Kidney (tissue), 14 donors: ENCODE results near the gene HIPK2. TPM values are rescaled to one million over a fixed set of nuclear protein-coding genes. Genes with fewer than 3 reads are reported as not detected.

Experiments
- DNase-seq, 5 donors: peaks; one replicate each; pipeline ENCODE4 v3.0.0-alpha.2; 2013 to 2020
- FAIRE-seq: peaks from 2 replicates; lab custom pipeline; 2012; peaks lifted over from hg19 to GRCh38; lab: Jason Lieb, UNC
- H3K27ac ChIP-seq, 2 donors: one replicate each; pipeline ENCODE4 v1.7.0; 2013; ENCODE audit warnings: low read depth in 2 of 2, low read length in 2 of 2, inconsistent platforms in 1 of 2
- H3K27me3 ChIP-seq: one replicate; pipeline ENCODE4 v1.7.1; 2013; ENCODE audit warnings: low read length, inconsistent platforms; ENCODE audit not compliant: control insufficient read depth, insufficient read depth
- H3K36me3 ChIP-seq, 3 donors: one replicate each; pipeline versions ENCODE4 v1.7.0 to v1.7.1; 2013; ENCODE audit warnings: low read length in 3 of 3, control low read depth in 1 of 3, inconsistent platforms in 1 of 3; ENCODE audit not compliant: insufficient read depth in 3 of 3, control insufficient read depth in 2 of 3
- H3K4me1 ChIP-seq, 3 donors: one replicate each; pipeline versions ENCODE4 v1.7.0 to v1.7.1; 2013; ENCODE audit warnings: low read length in 3 of 3, inconsistent platforms in 1 of 3, low read depth in 1 of 3; ENCODE audit not compliant: control insufficient read depth in 2 of 3, insufficient read depth in 2 of 3
- H3K4me3 ChIP-seq, 3 donors: one replicate each; pipeline versions ENCODE4 v1.7.0 to v1.8.1; 2013; ENCODE audit warnings: low read length in 3 of 3, control low read depth in 1 of 3, inconsistent platforms in 1 of 3
- H3K9ac ChIP-seq, 3 donors: one replicate each; pipeline versions ENCODE4 v1.7.0 to v1.7.1; 2013; ENCODE audit warnings: low read length in 3 of 3, control low read depth in 1 of 3, inconsistent platforms in 1 of 3
- H3K9me3 ChIP-seq, 3 donors: one replicate each; pipeline versions ENCODE4 v1.7.0 to v1.7.1; 2013; ENCODE audit warnings: low read length in 3 of 3, control low read depth in 1 of 3, inconsistent platforms in 1 of 3; ENCODE audit not compliant: control insufficient read depth in 2 of 3, insufficient read depth in 1 of 3
- CTCF ChIP-seq: IDR thresholded peaks from 3 replicates; pipeline ENCODE4 v1.5.1; 2012; ENCODE audit warnings: mild to moderate bottlenecking, moderate library complexity, borderline replicate concordance; ENCODE audit not compliant: insufficient read depth; ENCODE audit errors: extremely low read depth
- intact Hi-C: fragments of 100-400 bp; cut with DNase I; formaldehyde crosslinking; loops from one replicate; pipeline ENCODE4 v1.11.1; 2022
- polyA plus RNA-seq: library from polyadenylated mRNA; stranded (reverse); fragments of 350-450 nt; fragmentation: Illumina TruSeq; extraction: RNeasy Lipid Tissue Mini Kit (QIAGEN cat#74804); gene quantifications from one replicate; pipeline ENCODE4 v1.2.3, GENCODE V29; 2014; ENCODE audit warnings: low read depth, low replicate concordance; ENCODE audit not compliant: insufficient read depth
- total RNA-seq: library from RNA; stranded (reverse); fragmentation: NEBNext Ultra II Directional; extraction: Animal tissue kit (Norgen Biotek cat#: 25700); gene quantifications from one replicate; pipeline ENCODE4 v1.2.1, GENCODE V29; 2021
- donor health status: control.
- donor health status: control.
- donor health status: control.
- donor health status: control.
- donor health status: control.
- donor health status: DM: yes; HTN: yes; CAD: no.
- donor health status: Normal renal cell carcinoma (clear cell type).

HIPK2 gene
- total and polyA plus RNA-seq, 2 donors from 2014 or later = 9.6 to 153 TPM

GRCh38 chr7:139669106-139670061 is 108.4 kb downstream of the HIPK2 start:
- Histone ChIP-seq H3K36me3 (no peaks in the 10 kb centered on the region), H3K9ac (no peak overlapping the region), H3K27ac (peak overlapping the region in 1 of 2 donors; percentile 53), H3K9me3 (no peaks in the 10 kb centered on the region), H3K27me3 (no peaks in the 10 kb centered on the region), H3K4me1 (peaks cover 0 to 21% (median 6%) of the 10 kb centered on the region in 3 donors), H3K4me3 (no peak overlapping the region)
- FAIRE-seq (no peak), DNase-seq (no peak)
- no peak for TF ChIP-seq CTCF
- intact Hi-C loops = no loop called here

DNA sequence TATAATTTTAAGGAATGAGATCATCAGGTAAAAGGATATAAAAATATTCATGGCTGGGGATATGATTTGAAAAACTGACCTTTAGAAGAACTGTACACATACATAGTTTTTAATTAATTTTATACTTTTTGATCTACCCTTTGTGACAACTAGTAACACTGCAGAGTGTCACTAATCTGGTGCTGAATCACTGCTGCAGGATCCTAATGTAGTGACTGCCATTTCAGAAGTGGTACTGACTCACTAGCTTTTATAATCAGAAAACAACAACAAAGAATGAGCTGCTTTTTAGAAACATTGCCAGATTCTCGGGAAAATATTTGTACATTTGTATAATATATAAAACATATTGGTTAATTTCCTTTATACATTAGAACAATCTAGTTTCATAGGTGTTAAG is 110.4 kb downstream of the HIPK2 start:
- Histone ChIP-seq H3K9ac (no peak overlapping the region), H3K27ac (no peak overlapping the region), H3K27me3 (no peaks in the 10 kb centered on the region), H3K4me3 (no peak overlapping the region), H3K36me3 (no peaks in the 10 kb centered on the region), H3K4me1 (peaks cover 0 to 27% (median 12%) of the 10 kb centered on the region in 3 donors), H3K9me3 (no peaks in the 10 kb centered on the region)
- TF ChIP-seq CTCF = no peak
- intact Hi-C loops = no loop called here
- FAIRE-seq (no peak), DNase-seq (no peak)

GRCh38 chr7:139666501-139666900 is 111.3 kb downstream of the HIPK2 start:
- no peaks in the 10 kb centered on the region for H3K27me3 ChIP-seq
- FAIRE-seq = no peak
- no peaks in the 10 kb centered on the region for H3K36me3 ChIP-seq
- H3K27ac ChIP-seq = peak overlapping the region in 1 of 2 donors; percentile 56
- no peak for TF ChIP-seq CTCF
- intact Hi-C loops = no loop called here
- no peak overlapping the region for H3K4me3 ChIP-seq
- DNase-seq = no peak
- peaks cover 0 to 36% (median 19%) of the 10 kb centered on the region in 3 donors for H3K4me1 ChIP-seq
- no peak overlapping the region for H3K9ac ChIP-seq
- H3K9me3 ChIP-seq = no peaks in the 10 kb centered on the region
